ENCODE results near the gene TMEM132E.

Gene TMEM132E

GRCh38 chr17:34665819-34666763, 86.7 kb downstream of the TMEM132E start:
- no peak for DNase-seq

- DNase-seq, result no peak
Measured at GRCh38 chr17:34667656-34668055, 88.3 kb downstream of the TMEM132E start.

- DNase-seq, result no peak
Measured at GRCh38 chr17:34668206-34668605, 88.8 kb downstream of the TMEM132E start.

- no peak for DNase-seq
Measured at GRCh38 chr17:34669511-34669910, 90.1 kb downstream of the TMEM132E start.

- no peak for DNase-seq
Measured at GRCh38 chr17:34670618-34671017, 91.2 kb downstream of the TMEM132E start.

- DNase-seq, result no peak
Measured at GRCh38 chr17:34671191-34671590, 91.8 kb downstream of the TMEM132E start.

- DNase-seq, result no peak
Measured at GRCh38 chr17:34672176-34672785, 92.9 kb downstream of the TMEM132E start.

GRCh38 chr17:34673516-34673915, 94.1 kb downstream of the TMEM132E start:
- DNase-seq, result no peak

- no peak for DNase-seq
Measured at GRCh38 chr17:34673995-34674890, 94.9 kb downstream of the TMEM132E start.

GRCh38 chr17:34675143-34675542, 95.8 kb downstream of the TMEM132E start:
- no peak for DNase-seq

GRCh38 chr17:34675605-34676004, 96.2 kb downstream of the TMEM132E start:
- no peak for DNase-seq

GRCh38 chr17:34680151-34680550, 100.8 kb downstream of the TMEM132E start:
- DNase-seq, result no peak

- DNase-seq, result no peak
Measured at GRCh38 chr17:34682305-34682704, 102.9 kb downstream of the TMEM132E start.

GRCh38 chr17:34683390-34683789, 104.0 kb downstream of the TMEM132E start:
- no peak for DNase-seq
